Esophagus muscularis mucosa (tissue), 4 donors: Measurements from ENCODE around the gene AKAP12. TPM values are rescaled to one million over a fixed set of nuclear protein-coding genes. Genes with fewer than 3 reads are reported as not detected.

ENCODE experiments used
- DNase-seq: peaks from one replicate; pipeline ENCODE4 v3.0.0-alpha.2; 2017; ENCODE audit errors: extremely low spot score
- H3K27ac ChIP-seq, 4 donors: fragments of 200-600 bp; sonication (generic); replicated peaks in 1 of 4; 1 replicate in 3 of 4; 2 replicates in 1 of 4; pipeline ENCODE4 v1.5.1; 2016 to 2019; ENCODE audit warnings: mild to moderate bottlenecking in 1 of 4
- H3K27me3 ChIP-seq, 4 donors: fragments of 200-600 bp; sonication (generic); one replicate each; pipeline versions ENCODE4 v1.5.1 to v1.6.0; 2016 to 2019
- H3K36me3 ChIP-seq, 4 donors: fragments of 200-600 bp; sonication (generic); one replicate each; pipeline ENCODE4 v1.5.1; 2016 to 2019
- H3K4me1 ChIP-seq, 4 donors: fragments of 200-600 bp; sonication (generic); one replicate each; pipeline ENCODE4 v1.5.1; 2016 to 2019
- H3K4me3 ChIP-seq, 4 donors: fragments of 200-600 bp; sonication (generic); 1 replicate in 2 of 4; 2 replicates in 2 of 4; pipeline ENCODE4 v1.5.1; 2016 to 2019; ENCODE audit warnings: mild to moderate bottlenecking in 4 of 4, moderate library complexity in 1 of 4
- H3K9me3 ChIP-seq, 4 donors: fragments of 200-600 bp; sonication (generic); 1 replicate in 3 of 4; 2 replicates in 1 of 4; pipeline ENCODE4 v1.5.1; 2016 to 2019
- EP300 ChIP-seq: sonication (generic); formaldehyde crosslinking; IDR thresholded peaks from one replicate; pipeline ENCODE4 v1.6.1; 2017; ENCODE audit warnings: antibody characterized with exemption
- POLR2A ChIP-seq: fragments of 450-650 bp; IDR thresholded peaks from one replicate; pipeline ENCODE4 v1.6.1; 2017; ENCODE audit warnings: antibody characterized with exemption, moderate library complexity, mild to moderate bottlenecking, low read depth
- POLR2AphosphoS5 ChIP-seq, 2 donors: sonication (generic); formaldehyde crosslinking; IDR thresholded peaks; one replicate each; pipeline ENCODE4 v1.6.1; 2017; ENCODE audit warnings: antibody characterized with exemption in 2 of 2
- WGBS: methylation state at CpG from one replicate; pipeline ENCODE4 v1.1.5; 2018; 5-methylcytosine and 5-hydroxymethylcytosine counted together
- intact Hi-C: fragments of 100-400 bp; cut with DNase I; formaldehyde crosslinking; loops from one replicate; pipeline ENCODE4 v1.15.1; 2023
- total RNA-seq, 4 donors: library from RNA; depleted of rRNA; stranded (reverse); fragments of >200 nt; gene quantifications; one replicate each; pipeline versions ENCODE4 v1.1.0 to v1.2.1, GENCODE V29; 2016
- TF ChIP-seq, protein P1 (sequence below), 3 experiments: fragments of 200-600 bp in 2 of 3; fragments of 450-650 bp in 1 of 3; sonication (generic) in 2 of 3; IDR thresholded peaks; one replicate each; pipeline ENCODE4 v1.5.1; 2017 to 2019; ENCODE audit warnings: antibody characterized with exemption in 3 of 3, mild to moderate bottlenecking in 2 of 3, moderate library complexity in 1 of 3

Gene AKAP12
- total RNA-seq, 4 donors from 2014 or later = 108 to 215 (median 187) TPM

DNA sequence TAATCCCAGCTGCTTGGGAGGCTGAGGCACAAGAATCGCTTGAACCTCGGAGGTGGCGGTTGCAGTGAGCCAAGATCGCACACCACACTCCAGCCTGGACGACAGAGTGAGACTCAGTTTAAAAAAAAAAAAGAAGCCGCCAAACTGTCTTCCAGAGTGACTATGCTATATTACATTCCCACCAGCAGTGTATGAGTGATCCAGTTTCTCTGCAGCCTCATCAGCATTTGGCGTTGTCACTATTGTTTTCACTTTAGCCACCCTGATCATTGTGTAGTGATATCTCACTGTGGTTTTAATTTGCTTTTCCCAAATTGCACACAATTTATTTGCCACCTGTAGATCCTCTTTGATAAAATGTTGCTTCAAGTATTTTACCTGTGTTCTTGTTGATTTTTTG, 6.0 kb upstream of the AKAP12 start:
- intact Hi-C loops = no loop called here
- no peak overlapping the region for H3K4me3 ChIP-seq
- no peaks in the 10 kb centered on the region for H3K4me1 ChIP-seq
- no peaks in the 10 kb centered on the region for H3K27me3 ChIP-seq
- no peaks in the 10 kb centered on the region for H3K36me3 ChIP-seq
- TF ChIP-seq EP300 (no peak), POLR2A (no peak), POLR2AphosphoS5 (IDR thresholded peaks at IDR 0.05) (no peak)
- TF ChIP-seq, protein P1, sequence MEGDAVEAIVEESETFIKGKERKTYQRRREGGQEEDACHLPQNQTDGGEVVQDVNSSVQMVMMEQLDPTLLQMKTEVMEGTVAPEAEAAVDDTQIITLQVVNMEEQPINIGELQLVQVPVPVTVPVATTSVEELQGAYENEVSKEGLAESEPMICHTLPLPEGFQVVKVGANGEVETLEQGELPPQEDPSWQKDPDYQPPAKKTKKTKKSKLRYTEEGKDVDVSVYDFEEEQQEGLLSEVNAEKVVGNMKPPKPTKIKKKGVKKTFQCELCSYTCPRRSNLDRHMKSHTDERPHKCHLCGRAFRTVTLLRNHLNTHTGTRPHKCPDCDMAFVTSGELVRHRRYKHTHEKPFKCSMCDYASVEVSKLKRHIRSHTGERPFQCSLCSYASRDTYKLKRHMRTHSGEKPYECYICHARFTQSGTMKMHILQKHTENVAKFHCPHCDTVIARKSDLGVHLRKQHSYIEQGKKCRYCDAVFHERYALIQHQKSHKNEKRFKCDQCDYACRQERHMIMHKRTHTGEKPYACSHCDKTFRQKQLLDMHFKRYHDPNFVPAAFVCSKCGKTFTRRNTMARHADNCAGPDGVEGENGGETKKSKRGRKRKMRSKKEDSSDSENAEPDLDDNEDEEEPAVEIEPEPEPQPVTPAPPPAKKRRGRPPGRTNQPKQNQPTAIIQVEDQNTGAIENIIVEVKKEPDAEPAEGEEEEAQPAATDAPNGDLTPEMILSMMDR (IDR thresholded peaks at IDR 0.05) = no peak
- no peak overlapping the region for H3K27ac ChIP-seq
- no peaks in the 10 kb centered on the region for H3K9me3 ChIP-seq
- WGBS = 93% methylated on average over 7 of the region's 7 CpGs
- DNase-seq = no peak

DNA sequence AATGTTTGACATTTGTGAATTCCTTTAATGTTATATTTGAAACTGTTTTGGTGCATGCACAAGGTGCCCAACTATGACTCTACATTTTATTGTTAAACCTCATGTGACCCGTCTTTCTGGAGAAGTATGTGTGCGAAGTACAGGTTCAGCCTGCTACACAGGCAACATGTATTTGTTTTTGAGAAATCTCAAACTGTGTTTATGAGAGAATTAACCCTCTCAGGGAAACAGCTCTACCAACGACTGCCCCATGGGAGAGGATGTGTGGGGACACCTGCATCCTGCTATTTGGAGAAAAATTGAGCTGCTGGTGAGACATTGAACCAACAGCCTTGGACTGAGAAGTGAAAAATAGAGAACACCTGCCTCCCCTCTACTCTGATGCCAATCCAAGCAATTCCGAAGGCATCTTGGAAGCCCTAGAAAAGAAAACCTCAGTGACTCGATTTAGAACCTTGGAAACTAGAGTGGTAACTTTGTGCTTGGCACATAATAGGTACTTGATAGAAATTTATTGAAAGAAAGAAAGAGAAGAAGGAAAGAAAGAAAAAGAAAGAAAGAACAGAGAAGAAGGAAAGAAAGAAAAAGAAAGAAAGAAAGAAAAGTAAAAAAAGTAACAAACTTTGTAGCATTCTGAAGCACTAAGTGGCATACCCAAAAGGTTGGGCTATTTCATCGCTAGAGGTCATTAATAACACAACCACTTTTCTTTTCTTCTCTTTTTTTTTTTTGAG, 2.9 kb upstream of the AKAP12 start:
- TF ChIP-seq EP300 (no peak), POLR2A (no peak)
- H3K4me3 ChIP-seq = no peak overlapping the region
- H3K36me3 ChIP-seq = no peaks in the 10 kb centered on the region
- H3K9me3 ChIP-seq = no peaks in the 10 kb centered on the region
- no peaks in the 10 kb centered on the region for H3K27me3 ChIP-seq
- no peak overlapping the region for H3K27ac ChIP-seq
- peaks cover 0 to 24% (median 16%) of the 10 kb centered on the region in 4 donors for H3K4me1 ChIP-seq
- 74% methylated on average over 6 of the region's 6 CpGs for WGBS
- intact Hi-C loops = no loop called here
- DNase-seq = no peak

DNA sequence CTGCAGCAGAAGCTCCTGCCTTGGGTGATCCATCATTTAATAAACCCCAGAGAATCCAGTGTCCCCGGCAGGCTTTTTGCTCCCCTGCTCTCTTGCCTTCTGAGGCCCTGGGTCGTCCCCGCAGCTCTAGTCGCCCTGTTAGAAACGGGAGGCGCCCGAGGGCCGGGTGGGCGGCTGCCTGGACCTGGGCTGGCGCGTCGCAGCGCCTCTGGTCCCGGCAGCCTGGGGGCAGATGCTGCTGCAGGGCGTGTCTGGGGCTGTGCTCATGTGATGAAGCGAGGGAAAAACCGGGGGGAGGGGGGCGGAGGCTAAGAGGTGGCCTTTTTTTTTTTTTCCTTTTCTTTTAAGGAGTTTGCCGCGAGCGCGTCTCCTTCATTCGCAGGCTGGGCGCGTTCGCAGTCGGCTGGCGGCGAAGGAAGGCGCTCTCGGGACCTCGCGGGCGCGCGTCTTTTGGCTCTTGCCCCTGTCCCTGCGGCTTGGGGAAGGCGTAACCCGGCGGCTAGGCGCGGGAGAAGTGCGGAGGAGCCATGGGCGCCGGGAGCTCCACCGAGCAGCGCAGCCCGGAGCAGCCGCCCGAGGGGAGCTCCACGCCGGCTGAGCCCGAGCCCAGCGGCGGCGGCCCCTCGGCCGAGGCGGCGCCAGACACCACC, 394 bp downstream of the AKAP12 start:
- Histone ChIP-seq H3K4me3 (peak overlapping the region; percentile 80 to 95 (median 88)), H3K36me3 (no peaks in the 10 kb centered on the region), H3K27me3 (no peaks in the 10 kb centered on the region), H3K27ac (peak overlapping the region; percentile 95 to 98 (median 97)), H3K4me1 (peaks cover 0 to 41% (median 36%) of the 10 kb centered on the region in 4 donors), H3K9me3 (no peaks in the 10 kb centered on the region)
- peak; percentile 97 for DNase-seq
- TF ChIP-seq EP300 (no peak), POLR2A (peak; percentile 21), POLR2AphosphoS5 (IDR thresholded peaks at IDR 0.05) (peak; percentile 79 to 94)
- TF ChIP-seq, protein P1 (IDR thresholded peaks at IDR 0.05) = peak; percentile 21 to 45 (median 45)
- intact Hi-C loops = loop anchor here (2.0 to 10.0 kb wide), 2 partner anchors 83 to 225 kb away; no protein-coding TSS in a partner anchor
- 0% methylated on average over 3 of the region's 60 CpGs for WGBS

DNA sequence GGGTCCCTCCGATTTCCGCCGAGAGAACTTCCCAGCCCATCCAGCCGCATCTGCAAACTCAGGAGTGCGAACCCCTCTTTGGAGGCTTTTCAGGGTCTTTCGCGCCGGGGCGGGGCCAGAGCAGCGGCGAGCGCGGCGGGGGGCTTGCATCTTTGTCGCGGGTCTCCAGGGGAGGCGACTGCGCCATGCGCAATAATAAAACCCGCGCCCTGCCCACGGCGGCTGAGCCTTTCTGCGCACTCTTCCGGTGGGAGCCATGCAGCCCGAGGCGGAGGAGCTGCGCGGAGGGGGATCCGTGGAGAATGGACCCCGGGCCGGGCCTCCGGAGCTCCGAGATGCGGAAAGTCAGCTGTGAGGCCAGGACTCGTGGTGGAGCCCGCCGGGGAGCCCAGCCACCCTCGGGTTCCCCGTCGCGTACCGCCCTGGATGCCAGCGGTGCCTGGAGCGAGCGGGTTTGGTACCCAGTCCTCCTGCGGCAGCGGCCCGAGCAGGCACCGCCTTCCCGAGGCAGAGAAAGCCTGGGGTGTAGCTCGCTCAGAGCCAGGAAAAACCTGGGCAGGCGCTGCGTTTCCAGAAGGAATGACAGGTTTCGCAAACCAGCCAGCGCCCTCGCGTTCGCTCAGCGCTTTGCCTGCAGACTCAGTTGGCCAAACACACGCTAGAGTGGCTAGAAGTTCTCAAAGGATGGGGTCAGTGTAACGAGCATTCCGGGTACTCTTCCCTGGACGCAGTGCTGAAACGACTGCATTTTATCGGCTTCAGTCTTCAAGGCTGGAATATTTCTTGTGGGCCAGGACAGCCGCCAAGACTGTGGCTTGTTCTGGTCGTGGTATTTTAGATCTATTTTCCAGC, 1.2 kb downstream of the AKAP12 start:
- Histone ChIP-seq H3K27me3 (no peaks in the 10 kb centered on the region), H3K4me3 (peak overlapping the region; percentile 80 to 95 (median 88)), H3K9me3 (no peaks in the 10 kb centered on the region), H3K36me3 (no peaks in the 10 kb centered on the region), H3K4me1 (peaks cover 0 to 41% (median 36%) of the 10 kb centered on the region in 4 donors), H3K27ac (peak overlapping the region; percentile 95 to 98 (median 97))
- DNase-seq = no peak
- under 1% methylated on average over 40 of the region's 68 CpGs for WGBS
- TF ChIP-seq POLR2A (no peak), POLR2AphosphoS5 (IDR thresholded peaks at IDR 0.05) (peak; percentile 69 to 79), EP300 (no peak)
- TF ChIP-seq, protein P1 (IDR thresholded peaks at IDR 0.05) = no peak
- intact Hi-C loops = loop anchor here (2.0 to 10.0 kb wide), 2 partner anchors 82 to 226 kb away; no protein-coding TSS in a partner anchor

DNA sequence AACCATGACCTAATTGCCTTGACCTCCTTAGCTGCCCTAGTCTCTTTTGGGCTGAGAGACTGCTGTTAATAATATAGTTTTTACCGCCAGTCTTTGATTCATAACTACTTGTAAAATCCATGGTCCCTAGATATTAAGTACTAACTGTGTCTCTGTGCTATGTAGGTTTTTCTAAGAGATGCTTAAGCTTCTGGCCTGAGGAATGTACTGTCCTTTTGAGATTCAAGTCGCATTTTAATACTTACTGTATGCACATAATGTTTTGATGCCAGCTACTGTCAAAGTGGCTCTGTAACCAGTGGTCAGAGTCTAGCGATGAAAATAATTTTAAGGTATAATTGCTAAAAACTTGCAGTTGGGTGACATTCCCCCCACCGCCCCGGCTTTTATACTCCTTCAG, 2.1 kb downstream of the AKAP12 start:
- TF ChIP-seq POLR2A (no peak), POLR2AphosphoS5 (IDR thresholded peaks at IDR 0.05) (no peak), EP300 (no peak)
- TF ChIP-seq, protein P1 (IDR thresholded peaks at IDR 0.05) = no peak
- H3K9me3 ChIP-seq = no peaks in the 10 kb centered on the region
- no peaks in the 10 kb centered on the region for H3K36me3 ChIP-seq
- H3K27ac ChIP-seq = peak overlapping the region; percentile 95 to 98 (median 97)
- DNase-seq = no peak
- H3K4me1 ChIP-seq = peaks cover 0 to 41% (median 37%) of the 10 kb centered on the region in 4 donors
- H3K4me3 ChIP-seq = peak overlapping the region; percentile 80 to 95 (median 88)
- WGBS = 52% methylated on average over 5 of the region's 5 CpGs
- H3K27me3 ChIP-seq = no peaks in the 10 kb centered on the region
- intact Hi-C loops = loop anchor here (2.0 to 10.0 kb wide), 2 partner anchors 81 to 227 kb away; no protein-coding TSS in a partner anchor
